CD4-positive, alpha-beta T cell (primary cell): ENCODE data around the gene PHOSPHO1. TPM values are rescaled to one million over a fixed set of nuclear protein-coding genes. Genes with fewer than 3 reads are reported as not detected.
"Not testable (repeated sequence)": the region's sequence is repeated elsewhere in the genome, so short reads cannot be mapped to it uniquely, and the experiment has no call there.

Source experiments
- ATAC-seq: fragments of 200-7000 bp; cut with Tn5 transposase; one replicate; pipeline ENCODE4 v1.10.0; 2022; ENCODE audit warnings: mild to moderate bottlenecking; ENCODE audit not compliant: poor library complexity
- CTCF ChIA-PET: fragments of 350-600 bp; sonication (Branson Sonifier 250); formaldehyde crosslinking; loops from one replicate; lab custom pipeline; 2021; ENCODE audit warnings: antibody characterized with exemption, inconsistent platforms; lab: Charles Lee
- POLR2A ChIA-PET: fragments of 350-600 bp; sonication (Branson Sonifier 250); formaldehyde crosslinking; loops from one replicate; lab custom pipeline; 2021; ENCODE audit warnings: antibody characterized with exemption, inconsistent platforms; lab: Charles Lee
- DNase-seq, 14 experiments: peaks; one replicate each; pipeline ENCODE4 v3.0.0-alpha.2; 2013 to 2020; ENCODE audit warnings: mixed read lengths in 2 of 14
- H3K27ac ChIP-seq, 2 donors: one replicate each; pipeline versions ENCODE4 v1.5.1 to v1.7.0; 2013; ENCODE audit warnings: low read length in 2 of 2, low read depth in 1 of 2, mild to moderate bottlenecking in 1 of 2
- H3K27me3 ChIP-seq, 2 experiments: 1 replicate in 1 of 2; 2 replicates in 1 of 2; pipeline versions ENCODE4 v1.6.1 to v1.7.0; 2013; ENCODE audit warnings: low read length in 2 of 2, control low read depth in 1 of 2, mild to moderate bottlenecking in 1 of 2, moderate library complexity in 1 of 2; ENCODE audit not compliant: insufficient read depth in 2 of 2, control insufficient read depth in 1 of 2
- H3K36me3 ChIP-seq: one replicate; pipeline ENCODE4 v1.6.1; 2013; ENCODE audit warnings: low read length, control low read depth; ENCODE audit not compliant: insufficient read depth
- H3K4me1 ChIP-seq: one replicate; pipeline ENCODE4 v1.6.1; 2013; ENCODE audit warnings: low read length, control low read depth; ENCODE audit not compliant: insufficient read depth
- H3K4me3 ChIP-seq: one replicate; pipeline ENCODE4 v1.5.1; 2013; ENCODE audit warnings: mild to moderate bottlenecking, low read length, moderate library complexity
- H3K9me3 ChIP-seq, 2 experiments: 1 replicate in 1 of 2; 2 replicates in 1 of 2; pipeline versions ENCODE4 v1.6.1 to v1.7.0; 2013; ENCODE audit warnings: low read length in 2 of 2, mild to moderate bottlenecking in 2 of 2, control low read depth in 1 of 2, moderate library complexity in 1 of 2; ENCODE audit not compliant: control insufficient read depth in 1 of 2, insufficient read depth in 1 of 2
- H3K27ac Mint-ChIP-seq: one replicate; pipeline ENCODE4 v1.8.0; 2020; ENCODE audit warnings: mixed read lengths
- H3K27me3 Mint-ChIP-seq: one replicate; pipeline ENCODE4 v1.8.0; 2021; ENCODE audit warnings: mixed read lengths
- H3K36me3 Mint-ChIP-seq: one replicate; pipeline ENCODE4 v1.8.0; 2021; ENCODE audit warnings: low read depth, mixed read lengths
- H3K4me1 Mint-ChIP-seq: one replicate; pipeline ENCODE4 v1.8.0; 2021; ENCODE audit warnings: low read depth, mixed read lengths
- H3K4me3 Mint-ChIP-seq: one replicate; pipeline ENCODE4 v1.8.0; 2020; ENCODE audit warnings: mild to moderate bottlenecking, mixed read lengths
- H3K9me3 Mint-ChIP-seq: one replicate; pipeline ENCODE4 v1.8.0; 2020; ENCODE audit warnings: mixed read lengths
- intact Hi-C, 2 experiments: fragments of 100-400 bp; cut with DNase I in 1 of 2; cut with micrococcal nuclease in 1 of 2; formaldehyde crosslinking; loops; one replicate each; pipeline versions ENCODE4 v1.15.1 to v1.9.0; 2023 to 2025; cut with DNase I, micrococcal nuclease
- total RNA-seq, 174 experiments: library from RNA in 2 of 174; stranded (reverse) in 2 of 174; gene quantifications; one replicate each; pipeline ENCODE4 v1.2.3 and lab custom pipeline; 2021 to 2026
- TF ChIP-seq, protein P1 (sequence below): fragments of 200-600 bp; IDR thresholded peaks from one replicate; pipeline ENCODE4 v1.8.0; 2022; ENCODE audit warnings: antibody characterized with exemption, mild to moderate bottlenecking

Gene PHOSPHO1
- total RNA-seq, 2 experiments from 2014 or later = not detected

DNA sequence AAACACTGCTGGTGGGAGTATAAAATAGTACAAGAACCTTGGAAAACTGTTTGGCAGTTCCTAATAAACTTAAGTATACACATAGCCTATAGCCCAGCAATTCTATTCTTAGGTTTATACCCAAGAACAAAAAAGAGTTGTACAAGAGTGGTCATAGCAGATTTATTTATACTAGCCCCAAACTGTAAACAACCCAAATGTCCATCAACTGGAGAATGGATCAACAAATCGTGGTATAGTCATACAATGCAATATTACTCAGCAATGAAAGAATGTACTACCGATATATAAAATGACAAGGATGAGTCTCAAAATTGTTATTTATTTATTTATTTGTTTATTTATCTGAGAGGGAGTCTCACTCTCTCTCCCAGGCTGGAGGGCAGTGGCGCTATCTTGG lies 43.3 kb downstream of the PHOSPHO1 start:
- H3K27me3 Mint-ChIP-seq = peaks cover 6% of the 10 kb centered on the region
- ChIA-PET POLR2A (no interaction called here), CTCF (no interaction called here)
- Histone ChIP-seq H3K4me3 (no peak overlapping the region), H3K9me3 (peaks cover 0 to 19% of the 10 kb centered on the region in 2 experiments), H3K27me3 (no peaks in the 10 kb centered on the region), H3K36me3 (no peaks in the 10 kb centered on the region), H3K4me1 (peaks cover 10% of the 10 kb centered on the region), H3K27ac (no peak overlapping the region)
- H3K4me1 Mint-ChIP-seq = peaks cover 17% of the 10 kb centered on the region
- peaks cover 9% of the 10 kb centered on the region for H3K36me3 Mint-ChIP-seq
- ATAC-seq (no peak), DNase-seq (no peak)
- intact Hi-C loops = no loop called here
- no peaks in the 10 kb centered on the region for H3K9me3 Mint-ChIP-seq
- H3K27ac Mint-ChIP-seq = no peak overlapping the region
- TF ChIP-seq, protein P1, sequence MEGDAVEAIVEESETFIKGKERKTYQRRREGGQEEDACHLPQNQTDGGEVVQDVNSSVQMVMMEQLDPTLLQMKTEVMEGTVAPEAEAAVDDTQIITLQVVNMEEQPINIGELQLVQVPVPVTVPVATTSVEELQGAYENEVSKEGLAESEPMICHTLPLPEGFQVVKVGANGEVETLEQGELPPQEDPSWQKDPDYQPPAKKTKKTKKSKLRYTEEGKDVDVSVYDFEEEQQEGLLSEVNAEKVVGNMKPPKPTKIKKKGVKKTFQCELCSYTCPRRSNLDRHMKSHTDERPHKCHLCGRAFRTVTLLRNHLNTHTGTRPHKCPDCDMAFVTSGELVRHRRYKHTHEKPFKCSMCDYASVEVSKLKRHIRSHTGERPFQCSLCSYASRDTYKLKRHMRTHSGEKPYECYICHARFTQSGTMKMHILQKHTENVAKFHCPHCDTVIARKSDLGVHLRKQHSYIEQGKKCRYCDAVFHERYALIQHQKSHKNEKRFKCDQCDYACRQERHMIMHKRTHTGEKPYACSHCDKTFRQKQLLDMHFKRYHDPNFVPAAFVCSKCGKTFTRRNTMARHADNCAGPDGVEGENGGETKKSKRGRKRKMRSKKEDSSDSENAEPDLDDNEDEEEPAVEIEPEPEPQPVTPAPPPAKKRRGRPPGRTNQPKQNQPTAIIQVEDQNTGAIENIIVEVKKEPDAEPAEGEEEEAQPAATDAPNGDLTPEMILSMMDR = no peak
- no peak overlapping the region for H3K4me3 Mint-ChIP-seq

DNA sequence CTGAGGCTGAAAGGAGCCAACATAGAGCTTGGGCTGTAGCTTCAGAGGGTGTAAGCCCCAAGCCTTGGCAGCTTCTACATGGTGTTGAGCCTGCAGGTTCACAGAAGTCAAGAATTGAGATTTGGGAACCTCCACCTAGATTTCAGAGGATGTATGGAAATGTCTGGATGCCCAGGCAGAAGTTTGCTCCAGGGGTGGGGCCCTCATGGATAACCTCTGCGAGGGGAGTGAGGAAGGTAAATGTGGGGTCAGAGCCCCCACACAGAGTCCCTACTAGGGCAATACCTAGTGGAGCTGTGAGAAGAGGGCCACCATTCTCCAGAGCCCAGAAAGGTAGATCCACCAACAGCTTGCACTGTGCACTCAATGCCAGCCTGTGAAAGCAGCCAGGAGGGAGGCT lies 45.2 kb downstream of the PHOSPHO1 start:
- H3K4me1 Mint-ChIP-seq, H3K27me3 ChIP-seq, H3K4me3 ChIP-seq, H3K36me3 ChIP-seq, H3K9me3 Mint-ChIP-seq, CTCF ChIA-PET, H3K36me3 Mint-ChIP-seq, H3K27me3 Mint-ChIP-seq, H3K4me1 ChIP-seq, POLR2A ChIA-PET, H3K27ac Mint-ChIP-seq, H3K4me3 Mint-ChIP-seq, H3K27ac ChIP-seq, DNase-seq, intact Hi-C loops, ATAC-seq: not testable (repeated sequence)
- peaks cover 0 to 19% of the 10 kb centered on the region in 2 experiments for H3K9me3 ChIP-seq

DNA sequence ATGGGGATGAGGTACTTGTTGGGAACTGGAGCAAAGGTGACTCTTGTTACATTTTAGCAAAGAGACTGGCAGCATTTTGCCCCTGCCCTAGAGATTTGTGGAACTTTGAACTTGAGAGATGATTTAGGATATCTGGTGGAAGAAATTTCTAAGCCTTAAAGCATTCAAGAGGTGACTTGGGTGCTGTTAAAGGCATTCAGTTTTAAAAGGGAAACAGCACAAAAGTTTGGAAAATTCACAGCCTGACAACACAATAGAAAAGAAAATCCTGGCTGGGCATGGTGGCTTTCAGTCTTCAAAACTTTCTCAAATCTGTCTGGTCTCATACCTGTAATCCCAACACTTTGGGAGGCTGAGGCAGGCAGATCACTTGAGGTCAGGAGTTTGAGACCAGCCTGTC lies 46.1 kb downstream of the PHOSPHO1 start:
- H3K27me3 ChIP-seq, ATAC-seq, H3K9me3 Mint-ChIP-seq, H3K4me1 Mint-ChIP-seq, DNase-seq, H3K4me1 ChIP-seq, H3K27me3 Mint-ChIP-seq, H3K4me3 ChIP-seq, H3K36me3 Mint-ChIP-seq, H3K4me3 Mint-ChIP-seq, H3K36me3 ChIP-seq, H3K27ac ChIP-seq, H3K27ac Mint-ChIP-seq, POLR2A ChIA-PET, CTCF ChIA-PET: not testable (repeated sequence)
- H3K9me3 ChIP-seq = peaks cover 0 to 19% of the 10 kb centered on the region in 2 experiments
- intact Hi-C loops = loop anchor here (5.0 kb wide), 2 partner anchors 93 to 213 kb away; no protein-coding TSS in a partner anchor

DNA sequence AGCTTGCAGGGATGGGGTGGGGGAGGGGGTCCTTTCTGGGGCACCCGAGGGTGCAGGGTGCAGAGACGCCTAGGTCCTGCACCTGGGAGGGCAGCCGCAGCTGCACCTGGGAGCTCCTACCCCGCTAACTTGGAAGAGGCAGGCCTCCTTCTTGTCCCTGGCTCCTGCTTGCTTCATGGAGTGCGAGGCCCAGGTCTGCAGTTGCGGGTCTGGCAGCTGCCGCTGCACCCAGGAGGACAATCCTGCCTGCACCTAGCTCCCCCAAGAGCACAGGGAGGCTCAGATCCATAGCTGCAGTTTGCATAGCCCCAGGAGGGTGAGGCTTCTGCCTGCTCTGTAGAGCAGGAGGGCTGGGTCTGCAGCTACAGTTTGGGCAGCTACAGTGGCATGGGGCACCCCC lies 46.8 kb downstream of the PHOSPHO1 start:
- no peaks in the 10 kb centered on the region for H3K27me3 ChIP-seq
- H3K9me3 ChIP-seq = peaks cover 0 to 19% of the 10 kb centered on the region in 2 experiments
- intact Hi-C loops = loop anchor here (5.0 kb wide), 2 partner anchors 94 to 214 kb away; no protein-coding TSS in a partner anchor
- POLR2A ChIA-PET = interaction anchor here (5.2 kb wide), 1 partner anchor 8 kb away, joined by 26 read pairs; no protein-coding TSS in a partner anchor
- H3K27me3 Mint-ChIP-seq = no peaks in the 10 kb centered on the region
- CTCF ChIA-PET = no interaction called here
- DNase-seq = no peak
- H3K27ac ChIP-seq = no peak overlapping the region
- no peak overlapping the region for H3K4me3 ChIP-seq
- H3K4me3 Mint-ChIP-seq = no peak overlapping the region
- ATAC-seq = no peak
- H3K4me1 ChIP-seq = peaks cover 5% of the 10 kb centered on the region
- peaks cover 3% of the 10 kb centered on the region for H3K36me3 Mint-ChIP-seq
- peaks cover 5% of the 10 kb centered on the region for H3K4me1 Mint-ChIP-seq
- no peaks in the 10 kb centered on the region for H3K9me3 Mint-ChIP-seq
- TF ChIP-seq, protein P1 = no peak
- H3K27ac Mint-ChIP-seq = no peak overlapping the region
- H3K36me3 ChIP-seq = no peaks in the 10 kb centered on the region
